Heart right ventricle (tissue), 16 donors: ENCODE data around the gene SIVA1. TPM values are rescaled to one million over a fixed set of nuclear protein-coding genes. Genes with fewer than 3 reads are reported as not detected.

Source experiments
- ATAC-seq, 8 donors: fragments of 200-7000 bp; cut with Tn5 transposase; one replicate each; pipeline ENCODE4 v1.9.1; 2020; ENCODE audit warnings: mild to moderate bottlenecking in 8 of 8, moderate library complexity in 8 of 8, moderate number of reproducible peaks in 1 of 8
- DNase-seq, 2 donors: peaks; one replicate each; pipeline ENCODE4 v3.0.0-alpha.2; 2020
- H3K27ac ChIP-seq, 10 donors: fragments of 200-600 bp; sonication (generic) in 2 of 10; one replicate each; pipeline versions ENCODE4 v1.5.0 to v1.8.0; 2020 to 2022; ENCODE audit warnings: mild to moderate bottlenecking in 3 of 10
- H3K27me3 ChIP-seq, 7 donors: fragments of 200-600 bp; one replicate each; pipeline ENCODE4 v1.8.0; 2021 to 2022; ENCODE audit warnings: mild to moderate bottlenecking in 2 of 7
- H3K36me3 ChIP-seq, 9 donors: fragments of 200-600 bp; sonication (generic) in 1 of 9; one replicate each; pipeline versions ENCODE4 v1.5.0 to v1.8.0; 2020 to 2022; ENCODE audit warnings: mild to moderate bottlenecking in 2 of 9
- H3K4me1 ChIP-seq, 9 donors: fragments of 200-600 bp; sonication (generic) in 1 of 9; one replicate each; pipeline versions ENCODE4 v1.5.0 to v1.8.0; 2020 to 2022; ENCODE audit warnings: mild to moderate bottlenecking in 4 of 9
- H3K4me3 ChIP-seq, 10 donors: fragments of 200-600 bp; sonication (generic) in 2 of 10; one replicate each; pipeline versions ENCODE4 v1.5.0 to v1.8.0; 2020 to 2022; ENCODE audit warnings: mild to moderate bottlenecking in 7 of 10, moderate library complexity in 2 of 10
- H3K9me3 ChIP-seq, 11 donors: fragments of 200-600 bp in 10 of 11; sonication (generic) in 2 of 11; one replicate each; pipeline versions ENCODE4 v1.5.0 to v1.8.0; 2013 to 2022; ENCODE audit warnings: mild to moderate bottlenecking in 2 of 11, control low read depth in 1 of 11, moderate library complexity in 1 of 11
- WGBS, 2 donors: extraction: QIAGEN DNeasy Blood & Tissue Kit; methylation state at CpG; one replicate each; pipeline ENCODE4 v1.1.7; 2013; ENCODE audit warnings: inconsistent platforms in 1 of 2; 5-methylcytosine and 5-hydroxymethylcytosine counted together
- intact Hi-C, 10 donors: fragments of 100-400 bp; cut with DNase I; formaldehyde crosslinking; loops; one replicate each; pipeline versions ENCODE4 v1.11.1 to v1.14.2; 2022
- polyA plus RNA-seq, 2 donors: library from polyadenylated mRNA; stranded (reverse); fragments of 200-250 nt; gene quantifications; one replicate each; pipeline ENCODE4 v1.2.3, GENCODE V29; 2013
- total RNA-seq, 10 donors: library from RNA; stranded (reverse); fragmentation: NEBNext Ultra II Directional in 3 of 10; extraction: Animal tissue kit (Norgen Biotek cat#: 25700) in 3 of 10; gene quantifications; one replicate each; pipeline versions ENCODE4 v1.2.1 to v1.2.4, GENCODE V29; 2021 to 2023
- TF ChIP-seq, protein P1 (sequence below), 9 donors: fragments of 200-600 bp; sonication (generic) in 2 of 9; IDR thresholded peaks; one replicate each; pipeline versions ENCODE4 v1.5.0 to v1.8.0; 2021 to 2022; ENCODE audit warnings: antibody characterized with exemption in 9 of 9, mild to moderate bottlenecking in 5 of 9, moderate library complexity in 1 of 9
- donor health status: Arrhythmogenic right ventricular cardiomyopathy.
- donor health status: ischemic (EF 13 %, LVEDD 7.1; RV severe dilation, severe dysfunction).
- donor health status: healthy with polysubstance abuse.
- donor health status: DM: no; HTN: yes; CAD: no.
- donor health status: DM: no; HTN: no; CAD: no.
- donor health status: ischemic (EF 25% LVEDD 6.9; RV normal size, moderate dysfunction).
- donor health status: ischemic (EF 25% LVEDD 5.7; RV mildly dilated, moderate dysfunction).
- donor health status: healthy.
- donor health status: DM: yes; HTN: yes; CAD: no.
- donor health status: Ischemic cardiomyopathy.
- donor health status: ischemic (EF 35%, LVEDD 5.7; RV mildly dilated, moderate dysfunction).
- donor health status: nonischemic (EF 11% LVEDD 7.7; RV severe dilation, severe dysfunction).
- donor health status: DM: yes; HTN: yes; CAD: no.
- donor health status: PGD.
- donor health status: ischemic (EF 29% LVEDD 5.4; RV normal size, mild dysfunction).
- donor health status: nonischemic (EF 23%, LVEDD 6.1; RV moderate dilation, normal function).

The SIVA1 gene
- total and polyA plus RNA-seq, 12 donors: 43.3 to 203 (median 53.0) TPM

DNA sequence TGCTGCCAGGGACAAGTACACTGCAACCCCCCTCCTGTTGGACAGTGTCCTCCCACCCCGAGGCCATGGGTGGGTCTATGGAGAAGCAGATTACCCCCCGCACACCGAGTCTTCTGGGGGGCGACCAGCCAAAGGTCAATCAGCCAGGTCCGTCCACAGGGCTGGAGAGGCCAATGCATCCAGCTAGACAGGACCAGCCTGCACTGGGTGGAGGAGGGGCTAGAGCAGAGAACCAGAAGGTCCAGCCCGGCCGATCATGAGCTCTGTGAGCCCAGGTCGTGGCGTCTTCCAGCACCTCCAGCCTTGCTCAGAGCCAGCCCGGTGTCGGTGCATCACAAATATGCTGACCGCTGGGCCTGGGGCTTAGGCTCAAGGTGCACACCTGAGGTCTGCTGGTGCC lies 37.1 kb upstream of the SIVA1 start:
- intact Hi-C loops: no loop called here
- Histone ChIP-seq H3K27ac (no peak overlapping the region), H3K4me3 (no peak overlapping the region), H3K36me3 (peaks cover 4 to 87% (median 50%) of the 10 kb centered on the region in 9 donors), H3K9me3 (no peaks in the 10 kb centered on the region), H3K4me1 (peaks cover 0 to 27% (median 15%) of the 10 kb centered on the region in 9 donors), H3K27me3 (no peaks in the 10 kb centered on the region)
- ATAC-seq: no peak
- TF ChIP-seq, protein P1, sequence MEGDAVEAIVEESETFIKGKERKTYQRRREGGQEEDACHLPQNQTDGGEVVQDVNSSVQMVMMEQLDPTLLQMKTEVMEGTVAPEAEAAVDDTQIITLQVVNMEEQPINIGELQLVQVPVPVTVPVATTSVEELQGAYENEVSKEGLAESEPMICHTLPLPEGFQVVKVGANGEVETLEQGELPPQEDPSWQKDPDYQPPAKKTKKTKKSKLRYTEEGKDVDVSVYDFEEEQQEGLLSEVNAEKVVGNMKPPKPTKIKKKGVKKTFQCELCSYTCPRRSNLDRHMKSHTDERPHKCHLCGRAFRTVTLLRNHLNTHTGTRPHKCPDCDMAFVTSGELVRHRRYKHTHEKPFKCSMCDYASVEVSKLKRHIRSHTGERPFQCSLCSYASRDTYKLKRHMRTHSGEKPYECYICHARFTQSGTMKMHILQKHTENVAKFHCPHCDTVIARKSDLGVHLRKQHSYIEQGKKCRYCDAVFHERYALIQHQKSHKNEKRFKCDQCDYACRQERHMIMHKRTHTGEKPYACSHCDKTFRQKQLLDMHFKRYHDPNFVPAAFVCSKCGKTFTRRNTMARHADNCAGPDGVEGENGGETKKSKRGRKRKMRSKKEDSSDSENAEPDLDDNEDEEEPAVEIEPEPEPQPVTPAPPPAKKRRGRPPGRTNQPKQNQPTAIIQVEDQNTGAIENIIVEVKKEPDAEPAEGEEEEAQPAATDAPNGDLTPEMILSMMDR (IDR thresholded peaks at IDR 0.05): no peak
- no peak for DNase-seq
- WGBS, 2 donors: 89 to 94% methylated on average over 12 of the region's 12 CpGs

DNA sequence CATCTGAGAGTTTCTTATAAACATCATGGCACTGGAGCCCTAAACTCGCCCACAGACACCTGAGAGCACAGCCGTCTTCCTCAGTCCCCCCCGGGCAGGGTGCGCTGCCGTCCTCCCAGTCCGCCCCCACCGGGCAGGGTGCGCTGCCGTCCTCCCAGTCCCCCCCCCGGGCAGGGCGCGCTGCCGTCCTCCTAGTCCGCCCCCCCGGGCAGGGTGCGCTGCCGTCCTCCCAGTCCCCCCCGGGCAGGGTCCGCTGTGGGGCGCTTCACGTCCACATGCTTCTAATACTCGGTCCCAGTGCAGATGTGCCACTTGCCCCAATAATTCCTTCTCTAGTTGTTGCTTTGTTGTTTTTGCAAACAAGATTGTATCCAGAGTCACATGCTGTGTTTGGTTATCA lies 35.8 kb upstream of the SIVA1 start:
- ATAC-seq (no peak), DNase-seq (no peak)
- TF ChIP-seq, protein P1 (IDR thresholded peaks at IDR 0.05): no peak
- 86 to 88% methylated on average over 22 of the region's 22 CpGs for WGBS, 2 donors
- H3K4me3 ChIP-seq: no peak overlapping the region
- H3K4me1 ChIP-seq: peaks cover 7 to 36% (median 23%) of the 10 kb centered on the region in 9 donors
- intact Hi-C loops: no loop called here
- peaks cover 0 to 75% (median 37%) of the 10 kb centered on the region in 9 donors for H3K36me3 ChIP-seq
- H3K9me3 ChIP-seq: no peaks in the 10 kb centered on the region
- no peaks in the 10 kb centered on the region for H3K27me3 ChIP-seq
- peak overlapping the region in 2 of 10 donors; percentile 52 to 69 for H3K27ac ChIP-seq

DNA sequence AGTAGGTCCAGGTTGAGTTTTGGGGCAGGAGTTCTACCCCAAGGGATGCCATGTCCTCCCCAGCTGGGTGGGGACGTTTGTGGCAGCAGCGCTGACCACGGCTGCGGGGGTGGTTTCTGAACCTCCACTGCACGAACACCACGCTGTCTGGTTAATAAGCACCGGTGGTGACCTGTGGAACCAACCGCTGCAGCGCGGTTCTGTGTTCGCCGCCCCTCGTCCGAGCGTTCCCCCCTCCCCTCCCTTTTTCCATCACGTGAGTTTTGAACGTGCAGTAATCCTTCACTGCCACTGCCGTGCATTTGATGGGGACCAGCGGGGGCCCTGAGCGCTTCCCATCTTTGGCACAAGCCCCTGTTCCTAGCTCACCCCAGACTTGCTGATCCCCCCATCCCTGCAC lies 35.3 kb upstream of the SIVA1 start:
- Histone ChIP-seq H3K27ac (peak overlapping the region in 5 of 10 donors; percentile 1 to 69 (median 52)), H3K4me1 (peaks cover 9 to 41% (median 28%) of the 10 kb centered on the region in 9 donors), H3K36me3 (peaks cover 0 to 69% (median 32%) of the 10 kb centered on the region in 9 donors), H3K27me3 (no peaks in the 10 kb centered on the region), H3K4me3 (no peak overlapping the region), H3K9me3 (no peaks in the 10 kb centered on the region)
- TF ChIP-seq, protein P1 (IDR thresholded peaks at IDR 0.05): no peak
- 52 to 55% methylated on average over 20 of the region's 20 CpGs for WGBS, 2 donors
- DNase-seq (no peak), ATAC-seq (peak in 5 of 8 donors; percentile 1 to 29 (median 15))
- intact Hi-C loops: no loop called here

DNA sequence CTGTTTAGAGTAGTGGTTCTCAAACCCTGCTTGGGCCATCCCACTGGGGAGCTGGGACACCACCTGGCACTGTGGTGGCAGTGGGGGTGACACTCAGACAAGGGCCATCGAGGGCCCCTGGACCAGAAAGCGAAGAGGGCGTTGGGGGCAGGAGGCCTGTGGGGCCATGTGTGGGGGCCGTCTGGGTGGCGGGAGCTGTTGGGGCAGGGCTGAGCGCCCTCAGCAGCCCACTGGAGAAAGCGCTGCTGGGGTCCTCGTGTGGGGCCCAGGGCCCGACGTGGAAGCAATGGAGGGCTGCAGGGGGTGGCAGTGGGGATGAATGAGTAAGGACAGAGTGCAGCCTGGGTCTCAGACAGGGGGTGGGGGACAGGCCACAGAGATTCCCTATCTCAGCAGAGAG lies 34.8 kb upstream of the SIVA1 start:
- H3K4me3 ChIP-seq: no peak overlapping the region
- H3K4me1 ChIP-seq: peaks cover 13 to 46% (median 31%) of the 10 kb centered on the region in 9 donors
- peak overlapping the region in 7 of 10 donors; percentile 16 to 69 (median 52) for H3K27ac ChIP-seq
- whole genome bisulfite sequencing, 2 donors: 80 to 86% methylated on average over 10 of the region's 10 CpGs
- intact Hi-C loops: no loop called here
- DNase-seq (no peak), ATAC-seq (no peak)
- H3K27me3 ChIP-seq: no peaks in the 10 kb centered on the region
- TF ChIP-seq, protein P1 (IDR thresholded peaks at IDR 0.05): no peak
- peaks cover 0 to 64% (median 27%) of the 10 kb centered on the region in 9 donors for H3K36me3 ChIP-seq
- H3K9me3 ChIP-seq: no peaks in the 10 kb centered on the region
